HCT116 (cell line): ENCODE measurements around the gene DNAJC25. TPM values are rescaled to one million over a fixed set of nuclear protein-coding genes. Genes with fewer than 3 reads are reported as not detected.
A peak's percentile ranks its signal among the peaks of the same experiment; 100 is the strongest.

ENCODE experiments used
- ATAC-seq: fragments of 200-7000 bp; cut with Tn5 transposase; 2 replicates; pipeline ENCODE4 v1.9.1; 2020; ENCODE audit warnings: mild to moderate bottlenecking, moderate library complexity
- BruUV-seq: library from RNA; stranded (reverse); fragments of 400-500 nt; replicated peaks from 2 replicates; lab custom pipeline; 2021; lab: Mats Ljungman, UMichigan
- CTCF ChIA-PET: fragments of 300-600 bp; sonication (Branson Sonifier 250); formaldehyde crosslinking; loops from one replicate; lab custom pipeline; 2021; ENCODE audit warnings: antibody characterized with exemption; lab: Charles Lee
- POLR2A ChIA-PET: fragments of 300-600, 350-600 bp; sonication (Branson Sonifier 250); formaldehyde crosslinking; loops from one replicate; lab custom pipeline; 2021; ENCODE audit warnings: antibody characterized with exemption; lab: Charles Lee
- RAD21 ChIA-PET, 2 experiments: fragments of 300-600 bp; sonication (Branson Sonifier 250); formaldehyde crosslinking; loops; one replicate each; lab custom pipeline; 2023; ENCODE audit warnings: low total read pairs in 2 of 2; ENCODE audit not compliant: uncharacterized antibody in 2 of 2, unreplicated experiment in 2 of 2, low non-redundant PET in 1 of 2; lab: Charles Lee
- DNase-seq: peaks from one replicate; pipeline ENCODE4 v3.0.0-alpha.2; 2010; ENCODE audit warnings: low read depth, low spot score
- H2AFZ ChIP-seq: fragments of 200-600 bp; shearing (Covaris generic), sonication (generic); 2 replicates; pipeline ENCODE4 v1.6.1; 2017; ENCODE audit warnings: low read depth, mixed run types, mixed read lengths, antibody characterized with exemption, low read length; ENCODE audit not compliant: poor library complexity, severe bottlenecking
- H3K27ac ChIP-seq: 2 replicates; pipeline ENCODE4 v1.5.1; 2012; ENCODE audit warnings: low read depth, low read length
- H3K27me3 ChIP-seq: fragments of 200-600 bp; sonication (generic); 2 replicates; pipeline ENCODE4 v1.6.1; 2016; ENCODE audit warnings: mixed run types, low read length, mixed read lengths; ENCODE audit not compliant: insufficient read depth
- H3K36me3 ChIP-seq, 2 experiments: fragments of 200-500 bp in 1 of 2; fragments of 200-600 bp in 1 of 2; sonication (Bioruptor generic) in 1 of 2; sonication (generic) in 1 of 2; 2 replicates each; pipeline versions ENCODE4 v1.5.1 to v1.6.1; 2014 to 2016; ENCODE audit warnings: low read length in 2 of 2, inconsistent platforms in 1 of 2, mixed read lengths in 1 of 2, mixed run types in 1 of 2; ENCODE audit not compliant: insufficient read depth in 2 of 2, control insufficient read depth in 1 of 2
- H3K4me1 ChIP-seq, 2 experiments: fragments of 200-600 bp in 1 of 2; sonication (generic) in 1 of 2; 2 replicates each; pipeline versions ENCODE4 v1.5.1 to v1.6.1; 2012 to 2017; ENCODE audit warnings: low read length in 2 of 2, inconsistent platforms in 1 of 2, mild to moderate bottlenecking in 1 of 2, mixed read lengths in 1 of 2, mixed run types in 1 of 2, moderate library complexity in 1 of 2; ENCODE audit not compliant: insufficient read depth in 2 of 2, control insufficient read depth in 1 of 2
- H3K4me2 ChIP-seq: fragments of 200-600 bp; sonication (generic); 2 replicates; pipeline ENCODE4 v1.6.1; 2017; ENCODE audit warnings: mixed run types, low read length, mixed read lengths
- H3K4me3 ChIP-seq, 2 experiments: fragments of 200-600 bp in 1 of 2; sonication (generic) in 1 of 2; replicated peaks in 1 of 2; 2 replicates each; pipeline ENCODE4 v1.5.1; 2011 to 2016; ENCODE audit warnings: low read length in 2 of 2, control low read depth in 1 of 2, low read depth in 1 of 2, mild to moderate bottlenecking in 1 of 2, mixed read lengths in 1 of 2, mixed run types in 1 of 2
- H3K79me2 ChIP-seq: fragments of 200-600 bp; sonication (generic); 2 replicates; pipeline ENCODE4 v1.6.1; 2017; ENCODE audit warnings: mild to moderate bottlenecking, mixed run types, low read length, moderate library complexity, mixed read lengths; ENCODE audit not compliant: insufficient read depth
- H3K9ac ChIP-seq: fragments of 200-600 bp; sonication (generic); 2 replicates; pipeline ENCODE4 v1.6.1; 2016; ENCODE audit warnings: low read length, mixed read lengths
- H3K9me2 ChIP-seq: fragments of 200-600 bp; sonication (generic), shearing (Covaris generic); 2 replicates; pipeline ENCODE4 v1.6.1; 2017; ENCODE audit warnings: mixed run types, mild to moderate bottlenecking, moderate library complexity; ENCODE audit not compliant: insufficient read depth
- H3K9me3 ChIP-seq, 2 experiments: fragments of 200-500 bp in 1 of 2; fragments of 200-600 bp in 1 of 2; sonication (Bioruptor generic) in 1 of 2; sonication (generic) in 1 of 2; 2 replicates each; pipeline ENCODE4 v1.6.1; 2014 to 2017; ENCODE audit warnings: low read length in 2 of 2, mixed read lengths in 2 of 2, inconsistent platforms in 1 of 2, low read depth in 1 of 2, mild to moderate bottlenecking in 1 of 2, mixed run types in 1 of 2, moderate library complexity in 1 of 2; ENCODE audit not compliant: control insufficient read depth in 1 of 2, insufficient read depth in 1 of 2
- H4K20me1 ChIP-seq: fragments of 200-600 bp; sonication (generic), shearing (Covaris generic); 2 replicates; pipeline ENCODE4 v1.6.1; 2017; ENCODE audit warnings: mixed run types, mild to moderate bottlenecking, moderate library complexity; ENCODE audit not compliant: insufficient read depth
- ATF3 ChIP-seq: IDR thresholded peaks from 2 replicates; pipeline ENCODE4 v1.6.1; 2012
- CBX3 ChIP-seq: IDR thresholded peaks from 2 replicates; pipeline ENCODE4 v1.6.1; 2012; ENCODE audit warnings: low read depth
- EGR1 ChIP-seq: IDR thresholded peaks from 2 replicates; pipeline ENCODE4 v1.6.1; 2012; ENCODE audit warnings: low read depth
- FOSL1 ChIP-seq: IDR thresholded peaks from 2 replicates; pipeline ENCODE4 v1.6.1; 2012; ENCODE audit warnings: low read depth
- MAX ChIP-seq: IDR thresholded peaks from 2 replicates; pipeline ENCODE4 v1.6.1; 2012
- POLR2A ChIP-seq: IDR thresholded peaks from 2 replicates; pipeline ENCODE4 v1.7.0; 2011; ENCODE audit warnings: borderline replicate concordance; ENCODE audit not compliant: insufficient read depth, insufficient read length; ENCODE audit errors: extremely low read depth
- POLR2AphosphoS5 ChIP-seq: IDR thresholded peaks from 2 replicates; pipeline ENCODE4 v1.6.1; 2011; ENCODE audit warnings: mild to moderate bottlenecking, low read depth, low read length, moderate library complexity
- SIN3A ChIP-seq: IDR thresholded peaks from 2 replicates; pipeline ENCODE4 v1.6.1; 2012; ENCODE audit warnings: low read depth
- SRF ChIP-seq: IDR thresholded peaks from 2 replicates; pipeline ENCODE4 v1.6.1; 2012; ENCODE audit warnings: low read depth
- TCF7L2 ChIP-seq: IDR thresholded peaks from 2 replicates; pipeline ENCODE4 v1.7.0; 2011; ENCODE audit warnings: borderline replicate concordance, inconsistent platforms; ENCODE audit not compliant: insufficient read depth, insufficient read length; ENCODE audit errors: extremely low read depth
- ZFX ChIP-seq: fragments of 450-650 bp; IDR thresholded peaks from 2 replicates; pipeline ENCODE4 v1.6.1; 2017
- ZNF274 ChIP-seq: fragments of 200-500 bp; sonication (Bioruptor generic); IDR thresholded peaks from 2 replicates; pipeline ENCODE4 v1.6.1; 2014; ENCODE audit warnings: mild to moderate bottlenecking, low read depth, low read length, inconsistent platforms
- intact Hi-C: fragments of 100-400 bp; cut with micrococcal nuclease; formaldehyde crosslinking; loops from 2 replicates; pipeline ENCODE4 v1.10.0; 2022
- total RNA-seq: library from RNA; stranded (reverse); gene quantifications from one replicate; pipeline ENCODE4 v1.2.1, GENCODE V29; 2021; ENCODE audit not compliant: unreplicated experiment

The DNAJC25 gene
- total RNA-seq, 1 experiment from 2014 or later: 7.1 TPM

GRCh38 chr9:111598733-111599091 lies 32.4 kb upstream of the DNAJC25 start:
- ChIA-PET POLR2A (interaction anchor here (0.7 to 1.8 kb wide), 5 partner anchors 10 to 1725 kb away, joined by 3 to 8 read pairs (median 4); partner anchors contain the start of gene DNAJC25), RAD21 (interaction anchor here (1.0 to 1.8 kb wide), 2 partner anchors 23 kb away, joined by 3 to 11 read pairs; no protein-coding TSS in a partner anchor), CTCF (interaction anchor here (0.9 to 3.0 kb wide), 8 partner anchors 17 to 486 kb away, joined by 3 to 38 read pairs (median 6); partner anchors contain the start of gene DNAJC25)
- Histone ChIP-seq H2AFZ (peak overlapping the region; percentile 24), H3K4me3 (peak overlapping the region; percentile 69 to 85), H3K36me3 (peaks cover 13 to 14% of the 10 kb centered on the region in 2 experiments; a peak in 3 of 4 replicates), H3K9ac (peak overlapping the region; percentile 68), H3K27me3 (no peaks in the 10 kb centered on the region), H3K9me2 (no peaks in the 10 kb centered on the region), H3K79me2 (0 out of 2 replicates have a peak, but pooled peaks cover 4% of the 10 kb centered on the region), H3K9me3 (no peaks in the 10 kb centered on the region), H3K4me2 (peak overlapping the region; percentile 99), H3K4me1 (peaks cover 7 to 12% of the 10 kb centered on the region in 2 experiments; a peak in 3 of 4 replicates), H4K20me1 (no peaks in the 10 kb centered on the region), H3K27ac (peak overlapping the region; percentile 65)
- TF ChIP-seq TCF7L2 (no peak), ZFX (peak; percentile 38; the same call in 1 of the 2 replicates), FOSL1 (no peak), SIN3A (no peak)
- TSS peak; percentile 67 for BruUV-seq
- peak; percentile 14 for ATAC-seq
- intact Hi-C loops: loop anchor here (5.0 to 10.0 kb wide), 2 partner anchors 166 to 294 kb away; no protein-coding TSS in a partner anchor
- DNase-seq: no peak

GRCh38 chr9:111599092-111599954 lies 31.8 kb upstream of the DNAJC25 start, which contains the start of gene PTGR1:
Gene PTGR1 (minus strand): TSS chr9:111599647. CDS start chr9:111597422, 2,225 bp downstream.
- ChIA-PET POLR2A (interaction anchor here (0.6 to 1.8 kb wide), 7 partner anchors 9 to 1724 kb away, joined by 3 to 8 read pairs (median 4); partner anchors contain the start of gene DNAJC25), CTCF (interaction anchor here (0.6 to 3.0 kb wide), 8 partner anchors 22 to 485 kb away, joined by 3 to 38 read pairs (median 6); partner anchors contain the start of gene DNAJC25), RAD21 (interaction anchor here (0.6 to 1.8 kb wide), 4 partner anchors 22 to 1665 kb away, joined by 3 to 11 read pairs (median 6); no protein-coding TSS in a partner anchor)
- Histone ChIP-seq H4K20me1 (no peaks in the 10 kb centered on the region), H3K9me2 (no peaks in the 10 kb centered on the region), H3K79me2 (0 out of 2 replicates have a peak, but pooled peaks cover 4% of the 10 kb centered on the region), H3K9ac (peak within 1 kb of the TSS; percentile 68), H3K9me3 (no peaks in the 10 kb centered on the region), H3K4me3 (peak within 1 kb of the TSS; percentile 69 to 85), H3K4me2 (peak within 1 kb of the TSS; percentile 99), H3K36me3 (peaks cover 8 to 14% of the 10 kb centered on the region in 2 experiments; a peak in 2 of 4 replicates), H3K27me3 (no peaks in the 10 kb centered on the region), H3K4me1 (peaks cover 7 to 12% of the 10 kb centered on the region in 2 experiments; a peak in 3 of 4 replicates), H2AFZ (peak within 1 kb of the TSS; percentile 24), H3K27ac (peak within 1 kb of the TSS; percentile 65)
- ATAC-seq (peak; percentile 86), DNase-seq (peak; percentile 81)
- BruUV-seq: no TSS peak
- TF ChIP-seq POLR2A (peak; percentile 62), ZNF274 (no peak), SIN3A (peak; percentile 36; the same call in 1 of the 2 replicates), ZFX (peak; percentile 40; the same call in 1 of the 2 replicates), ATF3 (no peak), CBX3 (0 out of 2 replicates have a peak, but pooled peaks have one; percentile 47), POLR2AphosphoS5 (peak; percentile 73), EGR1 (peak; percentile 99), MAX (peak; percentile 46; the same call in 1 of the 2 replicates), SRF (no peak)
- intact Hi-C loops: loop anchor here (5.0 to 10.0 kb wide), 2 partner anchors 165 to 293 kb away; no protein-coding TSS in a partner anchor
